HepG2 (cell line): Measurements from ENCODE around the gene SOAT2. TPM values are rescaled to one million over a fixed set of nuclear protein-coding genes. Genes with fewer than 3 reads are reported as not detected.

Experiments
- CAMTA2 ChIP-seq: sonication (generic); formaldehyde crosslinking; IDR thresholded peaks from 2 replicates; pipeline ENCODE4 v1.4.0; 2020; ENCODE audit warnings: mild to moderate bottlenecking, missing genetic modification reagents, borderline replicate concordance
- HDAC2 ChIP-seq: sonication (generic); formaldehyde crosslinking; IDR thresholded peaks from 2 replicates; pipeline ENCODE4 v1.4.0; 2020; ENCODE audit warnings: missing genetic modification reagents
- MED13 ChIP-seq: sonication (generic); formaldehyde crosslinking; IDR thresholded peaks from 2 replicates; pipeline ENCODE4 v1.5.0; 2020; ENCODE audit warnings: missing genetic modification reagents
- PAXIP1 ChIP-seq: sonication (generic); formaldehyde crosslinking; conservative IDR thresholded peaks from 2 replicates; pipeline ENCODE4 v1.4.0; 2020; ENCODE audit warnings: mild to moderate bottlenecking, missing genetic modification reagents, moderate library complexity
- RARG ChIP-seq: sonication (generic); formaldehyde crosslinking; IDR thresholded peaks from 2 replicates; pipeline ENCODE4 v1.4.0; 2020; ENCODE audit warnings: low read depth, mild to moderate bottlenecking, missing genetic modification reagents
- SMC3 ChIP-seq: IDR thresholded peaks from 2 replicates; pipeline ENCODE4 v1.6.1; 2011; ENCODE audit warnings: low read length, improper control_type of control experiment
- SNAPC5 ChIP-seq: sonication (generic); formaldehyde crosslinking; IDR thresholded peaks from 2 replicates; pipeline ENCODE4 v1.8.1; 2023; ENCODE audit warnings: mild to moderate bottlenecking, missing genetic modification reagents, borderline replicate concordance
- TMF1 ChIP-seq: sonication (generic); formaldehyde crosslinking; IDR thresholded peaks from 2 replicates; pipeline ENCODE4 v1.8.1; 2022; ENCODE audit warnings: low read depth, missing genetic modification reagents
- ZMYM4 ChIP-seq: sonication (generic); formaldehyde crosslinking; IDR thresholded peaks from 2 replicates; pipeline ENCODE4 v1.8.1; 2023; ENCODE audit warnings: mild to moderate bottlenecking, missing genetic modification reagents
- ZNF430 ChIP-seq: sonication (generic); formaldehyde crosslinking; IDR thresholded peaks from 2 replicates; pipeline ENCODE4 v1.9.0; 2021; ENCODE audit warnings: mild to moderate bottlenecking, missing genetic modification reagents
- ZNF501 ChIP-seq: sonication (generic); formaldehyde crosslinking; IDR thresholded peaks from 2 replicates; pipeline ENCODE4 v1.5.1; 2020; ENCODE audit warnings: mild to moderate bottlenecking, moderate library complexity, missing genetic modification reagents
- ZNF580 ChIP-seq: IDR thresholded peaks from 2 replicates; pipeline ENCODE4 v1.6.1; 2016; ENCODE audit warnings: low read depth, borderline replicate concordance
- ZNF878 ChIP-seq: sonication (generic); formaldehyde crosslinking; IDR thresholded peaks from 2 replicates; pipeline ENCODE4 v1.8.1; 2023; ENCODE audit warnings: mild to moderate bottlenecking, missing genetic modification reagents, moderate library complexity
- ZSCAN9 ChIP-seq: IDR thresholded peaks from 2 replicates; pipeline ENCODE4 v1.6.1; 2016; ENCODE audit warnings: borderline replicate concordance
- polyA plus RNA-seq, 8 experiments: library from polyadenylated mRNA; depleted of rRNA in 3 of 8; stranded (reverse) in 7 of 8; unstranded in 1 of 8; fragments of >200 nt; fragmentation: Illumina TruSeq in 4 of 8; extraction: Trizol in 4 of 8; gene quantifications; 2 replicates each; pipeline versions ENCODE4 v1.2.1 to v1.2.3, GENCODE V29; 2011 to 2016; ENCODE audit warnings: low read depth in 4 of 8, missing spikeins in 1 of 8, mixed read lengths in 1 of 8; ENCODE audit not compliant: insufficient read depth in 1 of 8
- total RNA-seq, 5 experiments: library from RNA; depleted of rRNA; stranded (reverse); fragments of >200 nt; fragmentation: Illumina TruSeq; extraction: Trizol; gene quantifications; 2 replicates each; pipeline ENCODE4 v1.2.3, GENCODE V29; 2016; ENCODE audit warnings: low read depth in 1 of 5
- TF ChIP-seq, protein P1 (sequence below): sonication (generic); formaldehyde crosslinking; IDR thresholded peaks from 2 replicates; pipeline ENCODE4 v1.5.0; 2020; ENCODE audit warnings: mild to moderate bottlenecking, missing genetic modification reagents, borderline replicate concordance

The SOAT2 gene
- total and polyA plus RNA-seq, 2 of the 13 experiments (the other 11 are each of a cell fraction or from before 2014, with no cell fraction given): 14.9 to 108 TPM

DNA sequence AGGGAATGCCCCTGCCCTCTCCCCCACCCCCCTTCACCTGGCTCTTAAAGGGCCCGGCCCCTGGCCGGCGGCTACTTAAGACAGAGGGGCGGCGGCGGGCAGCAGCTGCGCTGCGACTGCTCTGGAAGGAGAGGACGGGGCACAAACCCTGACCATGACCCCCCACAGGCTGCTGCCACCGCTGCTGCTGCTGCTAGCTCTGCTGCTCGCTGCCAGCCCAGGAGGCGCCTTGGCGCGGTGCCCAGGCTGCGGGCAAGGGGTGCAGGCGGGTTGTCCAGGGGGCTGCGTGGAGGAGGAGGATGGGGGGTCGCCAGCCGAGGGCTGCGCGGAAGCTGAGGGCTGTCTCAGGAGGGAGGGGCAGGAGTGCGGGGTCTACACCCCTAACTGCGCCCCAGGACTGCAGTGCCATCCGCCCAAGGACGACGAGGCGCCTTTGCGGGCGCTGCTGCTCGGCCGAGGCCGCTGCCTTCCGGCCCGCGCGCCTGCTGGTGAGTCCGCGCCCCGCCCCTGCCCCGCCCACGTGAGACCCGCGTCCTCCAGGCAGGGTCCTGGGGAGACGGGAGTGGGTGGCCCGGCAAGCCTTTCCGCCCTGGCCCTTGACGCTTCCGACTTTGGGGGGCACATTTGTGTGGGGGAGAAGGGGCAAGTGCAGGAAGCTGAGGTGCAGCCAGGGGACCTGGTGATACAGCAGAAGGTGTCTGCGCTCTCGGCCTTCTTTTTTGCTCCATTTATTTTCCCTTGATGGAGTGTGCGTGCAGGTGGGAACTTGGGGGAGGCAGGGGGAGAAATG, 5.5 kb upstream of the SOAT2 start, which contains the start of gene IGFBP6 (continued):
- 0 out of 2 replicates have a peak, but pooled peaks have one; percentile 36 for TF ChIP-seq HDAC2 (CRISPR knock-in tag)
- TF ChIP-seq PAXIP1: no peak; the same call in 1 of the 2 replicates
- no peak for TF ChIP-seq CAMTA2 (CRISPR knock-in tag)
- TF ChIP-seq SNAPC5 (CRISPR knock-in tag): no peak
- no peak for TF ChIP-seq ZNF580
- no peak for TF ChIP-seq ZSCAN9
- TF ChIP-seq SMC3: no peak
- no peak for TF ChIP-seq ZNF878
- TF ChIP-seq, protein P1, sequence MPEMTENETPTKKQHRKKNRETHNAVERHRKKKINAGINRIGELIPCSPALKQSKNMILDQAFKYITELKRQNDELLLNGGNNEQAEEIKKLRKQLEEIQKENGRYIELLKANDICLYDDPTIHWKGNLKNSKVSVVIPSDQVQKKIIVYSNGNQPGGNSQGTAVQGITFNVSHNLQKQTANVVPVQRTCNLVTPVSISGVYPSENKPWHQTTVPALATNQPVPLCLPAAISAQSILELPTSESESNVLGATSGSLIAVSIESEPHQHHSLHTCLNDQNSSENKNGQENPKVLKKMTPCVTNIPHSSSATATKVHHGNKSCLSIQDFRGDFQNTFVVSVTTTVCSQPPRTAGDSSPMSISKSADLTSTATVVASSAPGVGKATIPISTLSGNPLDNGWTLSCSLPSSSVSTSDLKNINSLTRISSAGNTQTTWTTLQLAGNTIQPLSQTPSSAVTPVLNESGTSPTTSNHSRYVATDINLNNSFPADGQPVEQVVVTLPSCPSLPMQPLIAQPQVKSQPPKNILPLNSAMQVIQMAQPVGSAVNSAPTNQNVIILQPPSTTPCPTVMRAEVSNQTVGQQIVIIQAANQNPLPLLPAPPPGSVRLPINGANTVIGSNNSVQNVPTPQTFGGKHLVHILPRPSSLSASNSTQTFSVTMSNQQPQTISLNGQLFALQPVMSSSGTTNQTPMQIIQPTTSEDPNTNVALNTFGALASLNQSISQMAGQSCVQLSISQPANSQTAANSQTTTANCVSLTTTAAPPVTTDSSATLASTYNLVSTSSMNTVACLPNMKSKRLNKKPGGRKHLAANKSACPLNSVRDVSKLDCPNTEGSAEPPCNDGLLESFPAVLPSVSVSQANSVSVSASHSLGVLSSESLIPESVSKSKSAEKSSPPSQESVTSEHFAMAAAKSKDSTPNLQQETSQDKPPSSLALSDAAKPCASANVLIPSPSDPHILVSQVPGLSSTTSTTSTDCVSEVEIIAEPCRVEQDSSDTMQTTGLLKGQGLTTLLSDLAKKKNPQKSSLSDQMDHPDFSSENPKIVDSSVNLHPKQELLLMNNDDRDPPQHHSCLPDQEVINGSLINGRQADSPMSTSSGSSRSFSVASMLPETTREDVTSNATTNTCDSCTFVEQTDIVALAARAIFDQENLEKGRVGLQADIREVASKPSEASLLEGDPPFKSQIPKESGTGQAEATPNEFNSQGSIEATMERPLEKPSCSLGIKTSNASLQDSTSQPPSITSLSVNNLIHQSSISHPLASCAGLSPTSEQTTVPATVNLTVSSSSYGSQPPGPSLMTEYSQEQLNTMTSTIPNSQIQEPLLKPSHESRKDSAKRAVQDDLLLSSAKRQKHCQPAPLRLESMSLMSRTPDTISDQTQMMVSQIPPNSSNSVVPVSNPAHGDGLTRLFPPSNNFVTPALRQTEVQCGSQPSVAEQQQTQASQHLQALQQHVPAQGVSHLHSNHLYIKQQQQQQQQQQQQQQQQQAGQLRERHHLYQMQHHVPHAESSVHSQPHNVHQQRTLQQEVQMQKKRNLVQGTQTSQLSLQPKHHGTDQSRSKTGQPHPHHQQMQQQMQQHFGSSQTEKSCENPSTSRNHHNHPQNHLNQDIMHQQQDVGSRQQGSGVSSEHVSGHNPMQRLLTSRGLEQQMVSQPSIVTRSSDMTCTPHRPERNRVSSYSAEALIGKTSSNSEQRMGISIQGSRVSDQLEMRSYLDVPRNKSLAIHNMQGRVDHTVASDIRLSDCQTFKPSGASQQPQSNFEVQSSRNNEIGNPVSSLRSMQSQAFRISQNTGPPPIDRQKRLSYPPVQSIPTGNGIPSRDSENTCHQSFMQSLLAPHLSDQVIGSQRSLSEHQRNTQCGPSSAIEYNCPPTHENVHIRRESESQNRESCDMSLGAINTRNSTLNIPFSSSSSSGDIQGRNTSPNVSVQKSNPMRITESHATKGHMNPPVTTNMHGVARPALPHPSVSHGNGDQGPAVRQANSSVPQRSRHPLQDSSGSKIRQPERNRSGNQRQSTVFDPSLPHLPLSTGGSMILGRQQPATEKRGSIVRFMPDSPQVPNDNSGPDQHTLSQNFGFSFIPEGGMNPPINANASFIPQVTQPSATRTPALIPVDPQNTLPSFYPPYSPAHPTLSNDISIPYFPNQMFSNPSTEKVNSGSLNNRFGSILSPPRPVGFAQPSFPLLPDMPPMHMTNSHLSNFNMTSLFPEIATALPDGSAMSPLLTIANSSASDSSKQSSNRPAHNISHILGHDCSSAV (CRISPR knock-in tag): no peak
- no peak for TF ChIP-seq TMF1 (CRISPR knock-in tag)
- TF ChIP-seq ZNF501: 0 out of 2 replicates have a peak, but pooled peaks have one; percentile 13
- TF ChIP-seq RARG (CRISPR knock-in tag): no peak
- no peak for TF ChIP-seq ZNF430 (CRISPR knock-in tag)
- no peak for TF ChIP-seq ZMYM4 (CRISPR knock-in tag)
- no peak for TF ChIP-seq MED13 (CRISPR knock-in tag)
